ENCODE data around the gene WIPF1. TPM values are rescaled to one million over a fixed set of nuclear protein-coding genes. Genes with fewer than 3 reads are reported as not detected.

Gene WIPF1
- total and polyA plus RNA-seq, 2 donors (not counting 3 experiments of a cell fraction or from before 2014, with no cell fraction given), result 15.3 to 42.0 TPM

- DNase-seq (ENCODE audit: low read depth, low spot score), result no peak
- no peak for FAIRE-seq
- CTCF ChIA-PET, result no interaction called here
- H3K4me1 ChIP-seq (ENCODE audit: control insufficient read depth, extremely low read depth, insufficient read depth, low read length), result no peaks in the 10 kb centered on the region
- peaks cover 12 to 13% of the 10 kb centered on the region in 2 experiments for H3K27me3 ChIP-seq (ENCODE audit: control insufficient read depth in 2 of 2, insufficient read depth in 2 of 2, low read length in 2 of 2)
- dilution Hi-C loops (cut with MboI; ENCODE audit: extremely low pct_ligation_motif_present, low sequenced_read_pairs) (no loop called here), intact Hi-C loops (cut with micrococcal nuclease) (no loop called here)
- TF ChIP-seq POLR2AphosphoS5 (IDR thresholded peaks at IDR 0.05; ENCODE audit: insufficient read depth, low read depth, low read length) (no peak), MYC (IDR thresholded peaks at IDR 0.05; ENCODE audit: low read depth, low read length) (no peak), JUN (IDR thresholded peaks at IDR 0.05; ENCODE audit: borderline replicate concordance, insufficient read depth, insufficient read length, low read depth) (no peak), POLR2A (IDR thresholded peaks at IDR 0.05; ENCODE audit: low read depth, low read length) (no peak), MAX (IDR thresholded peaks at IDR 0.05; ENCODE audit: insufficient read depth, insufficient read length) (no peak), GATA2 (IDR thresholded peaks at IDR 0.05; ENCODE audit: insufficient read depth, insufficient read length, low read depth, low read length) (no peak), FOS (IDR thresholded peaks at IDR 0.05; ENCODE audit: borderline replicate concordance, insufficient read depth, low read length) (no peak), EZH2 (IDR thresholded peaks at IDR 0.05; ENCODE audit: borderline replicate concordance, low read depth, low read length, severe bottlenecking) (no peak)
- TF ChIP-seq, protein P1, sequence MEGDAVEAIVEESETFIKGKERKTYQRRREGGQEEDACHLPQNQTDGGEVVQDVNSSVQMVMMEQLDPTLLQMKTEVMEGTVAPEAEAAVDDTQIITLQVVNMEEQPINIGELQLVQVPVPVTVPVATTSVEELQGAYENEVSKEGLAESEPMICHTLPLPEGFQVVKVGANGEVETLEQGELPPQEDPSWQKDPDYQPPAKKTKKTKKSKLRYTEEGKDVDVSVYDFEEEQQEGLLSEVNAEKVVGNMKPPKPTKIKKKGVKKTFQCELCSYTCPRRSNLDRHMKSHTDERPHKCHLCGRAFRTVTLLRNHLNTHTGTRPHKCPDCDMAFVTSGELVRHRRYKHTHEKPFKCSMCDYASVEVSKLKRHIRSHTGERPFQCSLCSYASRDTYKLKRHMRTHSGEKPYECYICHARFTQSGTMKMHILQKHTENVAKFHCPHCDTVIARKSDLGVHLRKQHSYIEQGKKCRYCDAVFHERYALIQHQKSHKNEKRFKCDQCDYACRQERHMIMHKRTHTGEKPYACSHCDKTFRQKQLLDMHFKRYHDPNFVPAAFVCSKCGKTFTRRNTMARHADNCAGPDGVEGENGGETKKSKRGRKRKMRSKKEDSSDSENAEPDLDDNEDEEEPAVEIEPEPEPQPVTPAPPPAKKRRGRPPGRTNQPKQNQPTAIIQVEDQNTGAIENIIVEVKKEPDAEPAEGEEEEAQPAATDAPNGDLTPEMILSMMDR (IDR thresholded peaks at IDR 0.05; ENCODE audit: extremely low read depth in 1 of 2, insufficient read depth in 1 of 2, low read depth in 1 of 2, low read length in 2 of 2), result no peak
- POLR2A ChIA-PET, result no interaction called here
- H3K9me1 ChIP-seq (replicated peaks; ENCODE audit: control insufficient read depth, extremely low read depth, insufficient read depth, low read length), result no peaks in the 10 kb centered on the region
- H3K9me3 ChIP-seq (replicated peaks; ENCODE audit: control insufficient read depth, insufficient read depth, low read length), result no peaks in the 10 kb centered on the region
- no peaks in the 10 kb centered on the region for H3K36me3 ChIP-seq (ENCODE audit: control insufficient read depth in 2 of 2, extremely low read depth in 1 of 2, insufficient read depth in 2 of 2, low read length in 2 of 2)
- BruUV-seq (replicated peaks), result no TSS peak
- no peaks in the 10 kb centered on the region for H4K20me1 ChIP-seq (replicated peaks; ENCODE audit: control insufficient read depth, extremely low read depth, insufficient read depth, low read length)
- H3K4me3 ChIP-seq (replicated peaks in 1 of 3; ENCODE audit: insufficient read depth in 1 of 3, low read depth in 1 of 3, low read length in 3 of 3), result no peak overlapping the region
- no peaks in the 10 kb centered on the region for H3K79me2 ChIP-seq (ENCODE audit: control insufficient read depth, insufficient read depth, low read length)
- no peak overlapping the region for H3K4me2 ChIP-seq (ENCODE audit: insufficient read depth, low read length)
- H3K9ac ChIP-seq (replicated peaks; ENCODE audit: extremely low read depth, insufficient read depth, low read length), result no peak overlapping the region
- no peak overlapping the region for H3K27ac ChIP-seq (ENCODE audit: insufficient read depth, low read depth, low read length)
- H2AFZ ChIP-seq (ENCODE audit: low read depth, low read length), result no peak overlapping the region
Measured at GRCh38 chr2:174524527-174524926, 73.1 kb downstream of the WIPF1 start.

Measured in endothelial cell of umbilical vein (primary cell).